ENCODE measurements around the gene RNF130.

RNF130 gene

DNA sequence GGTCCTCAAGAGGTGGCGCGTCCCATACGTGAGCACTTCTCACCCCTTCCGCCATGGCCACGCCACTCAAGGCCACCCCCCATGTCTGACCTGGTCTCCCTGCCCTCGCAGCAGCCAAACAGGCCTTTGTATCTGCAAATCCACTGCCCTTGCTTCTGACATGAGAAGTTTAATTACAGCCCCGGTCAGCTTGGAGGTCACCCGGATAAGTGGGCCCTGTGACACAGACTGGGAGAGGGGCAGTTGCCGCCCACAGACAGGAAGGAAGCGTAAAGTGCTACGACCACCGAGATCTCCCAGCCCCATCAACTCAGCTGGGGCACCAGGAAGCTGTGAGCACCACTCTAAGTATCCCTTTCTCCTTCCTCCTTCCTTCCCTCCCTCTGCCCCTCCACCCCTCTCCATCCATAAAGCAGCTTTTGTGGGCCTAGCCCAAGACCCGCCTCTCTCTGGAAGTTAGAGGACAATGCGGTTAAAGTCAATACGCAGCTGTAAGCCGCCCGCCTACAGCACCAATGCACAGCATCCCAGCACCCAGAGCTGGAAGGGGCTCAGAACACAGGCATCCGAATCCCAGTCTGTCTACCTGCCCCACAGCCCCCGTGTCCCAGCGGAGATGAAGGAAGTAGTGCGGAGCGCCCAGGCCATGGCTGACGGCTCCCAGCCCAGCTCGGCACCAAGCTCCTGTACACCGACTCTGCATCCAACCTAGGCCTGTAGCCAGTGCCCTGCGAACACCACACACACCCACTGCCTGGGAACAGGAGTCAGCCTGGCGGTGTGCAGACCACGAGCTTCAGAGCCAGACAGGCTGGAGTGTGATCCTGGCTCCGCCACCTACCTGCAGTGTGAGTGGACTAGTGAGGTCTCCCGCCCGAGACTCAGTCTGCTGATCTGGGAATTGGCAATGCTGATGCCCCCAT is 44.8 kb upstream of the RNF130 start:
- Histone ChIP-seq H3K18ac (ENCODE audit: low read length) (peak overlapping the region; percentile 97), H3K4me1 (ENCODE audit: control insufficient read depth in 2 of 2, insufficient read depth in 1 of 2, low read depth in 1 of 2, low read length in 2 of 2) (peaks cover 4 to 12% of the 10 kb centered on the region in 2 donors), H3K79me1 (ENCODE audit: low read depth, low read length) (no peaks in the 10 kb centered on the region), H4K8ac (ENCODE audit: low read depth, low read length) (no peak overlapping the region), H2BK120ac (ENCODE audit: low read depth, low read length) (peak overlapping the region; percentile 34), H2AFZ (ENCODE audit: low read length) (peak overlapping the region; percentile 81), H2BK15ac (ENCODE audit: low read length) (peak overlapping the region; percentile 98), H3K27me3 (ENCODE audit: control insufficient read depth in 3 of 3, insufficient read depth in 3 of 3, low read depth in 1 of 3, low read length in 3 of 3) (no peaks in the 10 kb centered on the region), H3K4me3 (ENCODE audit: low read length in 2 of 2) (no peak overlapping the region), H3K9ac (ENCODE audit: low read depth, low read length, poor library complexity) (peak overlapping the region; percentile 38), H3K4me2 (ENCODE audit: insufficient read depth, low read length, poor library complexity, severe bottlenecking) (no peak overlapping the region), H3K14ac (ENCODE audit: low read length) (peak overlapping the region; percentile 4), H3K23ac (ENCODE audit: low read depth, low read length, poor library complexity) (peak overlapping the region; percentile 26), H3K36me3 (replicated peaks in 1 of 2; ENCODE audit: control insufficient read depth in 2 of 2, insufficient read depth in 2 of 2, low read length in 2 of 2) (no peaks in the 10 kb centered on the region), H3K9me3 (replicated peaks in 1 of 2; ENCODE audit: control insufficient read depth in 2 of 2, insufficient read depth in 1 of 2, low read depth in 1 of 2, low read length in 2 of 2) (no peaks in the 10 kb centered on the region), H4K91ac (ENCODE audit: low read depth, low read length, poor library complexity) (peak overlapping the region; percentile 94), H2BK12ac (ENCODE audit: low read length) (peak overlapping the region; percentile 95), H2BK5ac (ENCODE audit: low read length) (peak overlapping the region; percentile 44), H3K4ac (ENCODE audit: low read length) (peak overlapping the region; percentile 60), H3K27ac (replicated peaks; ENCODE audit: low read length) (no peak overlapping the region), H2AK5ac (ENCODE audit: low read depth, low read length) (peak overlapping the region; percentile 23)
- no peak for DNase-seq (ENCODE audit: low spot score)
- no CpG with 5 or more reads among the region's 31 CpGs for WGBS, 2 donors (ENCODE audit: extremely low coverage in 2 of 2, insufficient read length in 2 of 2, insufficient replicate concordance in 1 of 2)

DNA sequence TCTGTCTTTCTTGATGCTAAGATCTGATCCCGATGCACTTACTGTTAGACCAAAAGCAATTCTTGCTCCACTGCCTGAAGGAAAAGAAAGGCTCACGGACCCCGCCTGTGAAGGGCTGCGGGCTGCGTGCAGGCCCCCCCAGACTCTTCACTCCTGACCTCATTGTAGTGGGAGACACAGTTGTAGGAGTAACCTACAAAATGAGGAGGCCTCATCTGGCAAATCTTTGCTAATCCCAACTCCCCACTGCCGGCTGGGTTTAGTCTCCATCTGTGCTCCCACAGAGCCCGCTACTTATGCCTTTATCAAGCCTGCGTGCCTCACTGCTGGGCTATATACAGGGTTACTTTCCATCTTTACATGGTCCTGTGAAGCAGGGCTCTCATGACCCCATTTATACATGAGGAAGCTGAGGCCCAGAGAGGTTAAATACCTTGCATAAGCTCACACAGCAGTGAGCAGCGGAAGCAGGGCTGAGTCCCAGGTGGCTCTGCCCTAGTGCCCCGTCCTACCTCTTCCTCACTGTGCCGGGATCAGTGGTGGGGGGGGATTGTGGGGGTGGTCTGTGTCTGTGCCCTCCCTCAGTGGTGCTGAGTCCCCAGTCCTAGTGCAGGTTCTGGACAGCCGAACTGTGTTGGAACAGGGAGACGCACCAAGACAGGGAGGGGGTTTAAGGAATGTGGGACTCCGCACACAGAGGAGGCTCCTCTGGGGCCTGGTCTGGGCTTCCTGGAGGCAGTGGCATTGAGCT is 43.9 kb upstream of the RNF130 start:
- Histone ChIP-seq H4K8ac (ENCODE audit: low read depth, low read length) (no peak overlapping the region), H3K4me1 (ENCODE audit: control insufficient read depth in 2 of 2, insufficient read depth in 1 of 2, low read depth in 1 of 2, low read length in 2 of 2) (peaks cover 4 to 12% of the 10 kb centered on the region in 2 donors), H3K4ac (ENCODE audit: low read length) (no peak overlapping the region), H2AFZ (ENCODE audit: low read length) (peak overlapping the region; percentile 81), H3K9me3 (replicated peaks in 1 of 2; ENCODE audit: control insufficient read depth in 2 of 2, insufficient read depth in 1 of 2, low read depth in 1 of 2, low read length in 2 of 2) (no peaks in the 10 kb centered on the region), H2BK15ac (ENCODE audit: low read length) (peak overlapping the region; percentile 90), H3K36me3 (replicated peaks in 1 of 2; ENCODE audit: control insufficient read depth in 2 of 2, insufficient read depth in 2 of 2, low read length in 2 of 2) (no peaks in the 10 kb centered on the region), H3K14ac (ENCODE audit: low read length) (peak overlapping the region; percentile 86), H3K79me1 (ENCODE audit: low read depth, low read length) (no peaks in the 10 kb centered on the region), H3K23ac (ENCODE audit: low read depth, low read length, poor library complexity) (no peak overlapping the region), H2BK120ac (ENCODE audit: low read depth, low read length) (peak overlapping the region; percentile 34), H3K27ac (replicated peaks; ENCODE audit: low read length) (no peak overlapping the region), H2AK5ac (ENCODE audit: low read depth, low read length) (peak overlapping the region; percentile 4), H2BK5ac (ENCODE audit: low read length) (no peak overlapping the region), H4K91ac (ENCODE audit: low read depth, low read length, poor library complexity) (peak overlapping the region; percentile 3), H3K18ac (ENCODE audit: low read length) (peak overlapping the region; percentile 97), H3K4me2 (ENCODE audit: insufficient read depth, low read length, poor library complexity, severe bottlenecking) (no peak overlapping the region), H2BK12ac (ENCODE audit: low read length) (peak overlapping the region; percentile 95), H3K9ac (ENCODE audit: low read depth, low read length, poor library complexity) (peak overlapping the region; percentile 38), H3K4me3 (ENCODE audit: low read length in 2 of 2) (no peak overlapping the region), H3K27me3 (ENCODE audit: control insufficient read depth in 3 of 3, insufficient read depth in 3 of 3, low read depth in 1 of 3, low read length in 3 of 3) (no peaks in the 10 kb centered on the region)
- WGBS, 2 donors (ENCODE audit: extremely low coverage in 2 of 2, insufficient read length in 2 of 2, insufficient replicate concordance in 1 of 2), result no CpG with 5 or more reads among the region's 14 CpGs
- DNase-seq (ENCODE audit: low spot score), result no peak

DNA sequence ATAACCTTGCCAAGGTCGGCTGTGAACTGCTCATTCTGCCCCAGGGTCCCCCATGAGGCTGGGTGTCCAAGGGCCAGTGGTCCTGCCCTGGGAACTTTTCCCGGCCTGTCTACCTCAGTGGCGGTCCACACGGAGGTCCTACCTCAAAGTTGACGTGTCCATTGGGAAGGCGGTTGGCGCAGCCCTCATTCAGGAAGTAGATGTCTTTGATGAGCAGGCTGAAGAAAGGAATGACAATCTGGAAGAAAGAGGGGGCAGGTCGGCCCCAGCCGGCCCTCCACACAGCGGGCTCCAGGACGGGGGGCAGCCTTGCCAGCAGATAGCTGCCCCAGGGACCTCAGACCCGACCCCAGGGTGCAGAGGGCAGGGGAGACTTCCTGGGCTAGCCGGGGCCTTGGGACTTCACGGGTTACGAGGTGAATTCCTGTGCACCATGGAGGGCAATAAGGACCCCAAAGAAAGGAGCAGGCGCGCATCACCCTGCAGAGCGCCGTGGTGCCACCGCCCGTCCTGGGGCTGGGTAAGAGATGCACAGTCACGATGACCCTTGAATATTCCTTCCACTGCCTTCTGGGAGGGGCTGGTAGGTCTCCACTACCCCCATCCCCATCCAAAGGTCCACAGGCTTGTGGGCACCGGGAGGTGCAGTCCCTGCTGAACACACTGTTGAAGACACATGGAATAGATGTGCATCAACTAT is 42.9 kb upstream of the RNF130 start:
- H3K4me2 ChIP-seq (ENCODE audit: insufficient read depth, low read length, poor library complexity, severe bottlenecking), result no peak overlapping the region
- no peak overlapping the region for H2BK120ac ChIP-seq (ENCODE audit: low read depth, low read length)
- no peak overlapping the region for H3K9ac ChIP-seq (ENCODE audit: low read depth, low read length, poor library complexity)
- H4K91ac ChIP-seq (ENCODE audit: low read depth, low read length, poor library complexity), result no peak overlapping the region
- peak overlapping the region; percentile 19 for H3K18ac ChIP-seq (ENCODE audit: low read length)
- H3K4me3 ChIP-seq (ENCODE audit: low read length in 2 of 2), result no peak overlapping the region
- H3K4me1 ChIP-seq (ENCODE audit: control insufficient read depth in 2 of 2, insufficient read depth in 1 of 2, low read depth in 1 of 2, low read length in 2 of 2), result peaks cover 4 to 12% of the 10 kb centered on the region in 2 donors
- no peak overlapping the region for H2BK12ac ChIP-seq (ENCODE audit: low read length)
- H3K79me1 ChIP-seq (ENCODE audit: low read depth, low read length), result no peaks in the 10 kb centered on the region
- H3K23ac ChIP-seq (ENCODE audit: low read depth, low read length, poor library complexity), result peak overlapping the region; percentile 81
- H2BK5ac ChIP-seq (ENCODE audit: low read length), result no peak overlapping the region
- peak overlapping the region; percentile 14 for H2BK15ac ChIP-seq (ENCODE audit: low read length)
- H2AFZ ChIP-seq (ENCODE audit: low read length), result no peak overlapping the region
- WGBS, 2 donors (ENCODE audit: extremely low coverage in 2 of 2, insufficient read length in 2 of 2, insufficient replicate concordance in 1 of 2), result no CpG with 5 or more reads among the region's 23 CpGs
- H3K36me3 ChIP-seq (replicated peaks in 1 of 2; ENCODE audit: control insufficient read depth in 2 of 2, insufficient read depth in 2 of 2, low read length in 2 of 2), result no peaks in the 10 kb centered on the region
- H3K27me3 ChIP-seq (ENCODE audit: control insufficient read depth in 3 of 3, insufficient read depth in 3 of 3, low read depth in 1 of 3, low read length in 3 of 3), result no peaks in the 10 kb centered on the region
- no peak overlapping the region for H3K14ac ChIP-seq (ENCODE audit: low read length)
- no peaks in the 10 kb centered on the region for H3K9me3 ChIP-seq (replicated peaks in 1 of 2; ENCODE audit: control insufficient read depth in 2 of 2, insufficient read depth in 1 of 2, low read depth in 1 of 2, low read length in 2 of 2)
- H3K27ac ChIP-seq (replicated peaks; ENCODE audit: low read length), result no peak overlapping the region
- peak overlapping the region; percentile 88 for H2AK5ac ChIP-seq (ENCODE audit: low read depth, low read length)
- DNase-seq (ENCODE audit: low spot score), result no peak
- no peak overlapping the region for H4K8ac ChIP-seq (ENCODE audit: low read depth, low read length)
- H3K4ac ChIP-seq (ENCODE audit: low read length), result no peak overlapping the region
